LHCN-M2 (cell line): ENCODE results near the gene HIP1. TPM values are rescaled to one million over a fixed set of nuclear protein-coding genes. Genes with fewer than 3 reads are reported as not detected.
"Not testable (repeated sequence)": the region's sequence is repeated elsewhere in the genome, so short reads cannot be mapped to it uniquely, and the experiment has no call there.

Source experiments
- DNase-seq: peaks from one replicate; pipeline ENCODE4 v3.0.0-alpha.2; 2012; ENCODE audit warnings: low read depth
- total RNA-seq: library from RNA; depleted of rRNA; stranded (reverse); fragments of >200 nt; gene quantifications from 2 replicates; pipeline ENCODE4 v1.2.3, GENCODE V29; 2014; rRNA removed

Gene HIP1
- total RNA-seq, 1 experiment from 2014 or later: 22.4 TPM

DNA sequence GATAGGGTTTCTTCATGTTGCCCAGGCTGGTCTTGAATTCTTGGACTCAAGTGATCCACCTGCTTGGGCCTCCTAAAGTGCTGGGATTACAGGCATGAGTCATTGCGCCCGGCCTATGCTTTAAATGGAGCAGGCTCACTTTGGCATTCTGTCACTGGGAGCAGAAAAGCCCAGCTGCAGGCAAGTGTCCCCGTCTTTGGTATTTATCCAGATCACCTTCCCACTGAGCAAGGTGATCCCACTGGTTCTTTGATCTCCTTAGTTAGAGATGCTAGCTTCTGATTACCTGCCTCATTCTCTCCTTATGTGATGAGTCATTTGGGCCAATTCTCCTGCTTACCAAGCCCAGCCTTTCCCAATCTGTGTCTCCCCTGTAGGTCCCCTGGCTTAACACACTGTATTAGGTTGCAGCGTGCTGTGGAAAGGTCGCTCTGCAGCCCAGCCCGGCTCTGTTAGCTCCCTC lies 207.4 kb downstream of the HIP1 start:
- peak; percentile 60 for DNase-seq

DNA sequence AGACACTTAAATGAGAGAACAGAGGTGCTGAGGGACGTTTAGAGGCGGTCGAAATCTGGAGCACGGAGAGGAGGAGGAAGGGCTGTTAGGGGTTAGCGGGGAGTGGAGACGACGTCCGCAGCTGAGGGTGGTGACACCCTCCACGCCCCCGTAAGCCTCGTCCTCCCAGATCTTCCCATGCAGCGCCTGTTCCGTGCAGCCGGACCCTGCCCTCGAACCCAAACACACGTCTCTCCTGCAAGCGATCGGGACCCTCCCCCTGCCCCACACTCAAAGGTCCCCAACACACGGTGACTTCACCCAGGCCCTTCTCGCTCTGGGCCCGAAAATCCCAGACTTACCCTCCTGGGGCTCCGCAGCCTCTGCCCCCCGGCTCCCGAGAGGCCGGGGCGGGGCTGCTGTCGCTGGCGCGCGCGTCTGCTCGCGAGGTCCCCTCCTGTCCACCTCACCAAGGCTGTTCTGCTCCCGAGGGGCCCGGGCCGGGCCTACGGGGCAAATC lies 211.5 kb downstream of the HIP1 start:
- DNase-seq: not testable (repeated sequence)

DNA sequence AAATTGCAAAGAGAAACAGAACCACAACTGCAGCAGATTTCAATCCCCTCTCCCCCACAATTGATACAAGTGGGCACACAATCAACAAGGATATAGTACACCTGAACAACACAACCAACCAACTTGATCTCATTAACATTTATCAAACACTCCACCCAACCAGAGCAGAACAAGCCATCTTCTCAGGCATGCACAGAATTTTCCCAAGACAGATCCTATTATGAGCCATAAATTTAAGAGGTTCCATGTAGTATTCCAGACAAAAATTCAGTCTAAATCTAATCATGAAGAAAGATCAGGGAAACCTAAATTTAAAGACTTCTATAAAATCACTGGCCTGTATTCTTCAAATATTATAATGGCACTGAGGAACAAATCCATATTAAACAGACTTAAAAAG lies 217.0 kb downstream of the HIP1 start:
- not testable (repeated sequence) for DNase-seq

DNA sequence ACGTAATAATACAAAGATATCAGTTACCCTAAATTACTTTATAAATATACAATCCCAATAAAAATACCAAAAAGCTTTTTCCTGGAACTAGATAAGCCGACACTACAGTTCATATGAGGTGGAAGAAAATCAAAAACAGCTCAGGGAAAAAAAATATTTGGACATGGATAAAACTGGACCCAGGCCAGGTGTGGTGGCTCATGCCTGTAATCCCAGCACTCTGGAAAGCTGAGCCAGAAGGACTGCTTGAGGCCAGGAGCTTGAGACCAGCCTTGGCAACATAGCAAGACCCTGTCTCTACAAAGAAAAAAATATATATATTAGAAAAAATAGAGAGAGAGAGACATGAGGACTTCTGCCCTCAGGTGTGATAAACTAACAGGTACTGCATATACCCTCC lies 219.9 kb downstream of the HIP1 start:
- not testable (repeated sequence) for DNase-seq

DNA sequence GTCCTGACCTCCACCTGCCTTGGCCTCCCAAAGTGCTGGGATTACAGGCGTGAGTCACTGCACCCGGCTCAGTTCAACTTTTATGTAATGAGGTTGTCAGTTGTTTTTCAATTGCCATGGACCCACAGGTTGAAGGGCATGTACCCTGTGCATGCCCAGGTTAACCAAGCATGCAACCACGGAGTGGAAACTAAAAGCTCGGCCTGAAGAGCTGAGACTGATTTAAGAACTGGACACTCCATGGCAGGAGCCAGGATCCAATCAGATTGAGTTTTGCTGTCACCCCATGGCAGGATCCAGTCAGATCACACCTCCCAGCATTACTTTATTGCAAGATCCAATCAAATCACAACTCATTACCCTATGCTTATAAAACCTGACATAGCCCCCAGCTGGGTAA lies 229.7 kb downstream of the HIP1 start:
- DNase-seq: not testable (repeated sequence)

DNA sequence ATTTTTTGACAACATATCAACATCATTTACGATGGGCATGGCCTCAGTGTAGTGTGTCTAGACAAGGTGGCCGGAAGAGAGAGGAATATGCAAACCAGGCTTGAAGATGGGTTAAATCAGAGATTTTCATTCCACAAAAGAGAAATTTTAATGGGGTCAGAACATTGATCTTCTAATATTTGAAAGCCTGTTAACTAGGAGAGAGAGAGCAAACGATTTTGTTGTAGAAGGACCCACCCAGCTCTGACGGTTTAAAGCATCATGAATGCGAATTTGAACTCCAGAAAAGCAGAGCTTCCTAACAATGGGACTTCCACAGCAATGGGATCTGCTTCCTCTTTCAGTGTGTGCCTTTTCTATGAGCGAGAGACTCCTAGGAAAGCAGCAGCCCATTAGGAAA lies 246.7 kb downstream of the HIP1 start, which contains the start of gene SPDYE5:
Gene SPDYE5, plus strand, starts transcription at position 301 of the 400 bp plus-strand sequence. CDS start 1,728 bp downstream, outside the sequence.
- DNase-seq: not testable (repeated sequence)

DNA sequence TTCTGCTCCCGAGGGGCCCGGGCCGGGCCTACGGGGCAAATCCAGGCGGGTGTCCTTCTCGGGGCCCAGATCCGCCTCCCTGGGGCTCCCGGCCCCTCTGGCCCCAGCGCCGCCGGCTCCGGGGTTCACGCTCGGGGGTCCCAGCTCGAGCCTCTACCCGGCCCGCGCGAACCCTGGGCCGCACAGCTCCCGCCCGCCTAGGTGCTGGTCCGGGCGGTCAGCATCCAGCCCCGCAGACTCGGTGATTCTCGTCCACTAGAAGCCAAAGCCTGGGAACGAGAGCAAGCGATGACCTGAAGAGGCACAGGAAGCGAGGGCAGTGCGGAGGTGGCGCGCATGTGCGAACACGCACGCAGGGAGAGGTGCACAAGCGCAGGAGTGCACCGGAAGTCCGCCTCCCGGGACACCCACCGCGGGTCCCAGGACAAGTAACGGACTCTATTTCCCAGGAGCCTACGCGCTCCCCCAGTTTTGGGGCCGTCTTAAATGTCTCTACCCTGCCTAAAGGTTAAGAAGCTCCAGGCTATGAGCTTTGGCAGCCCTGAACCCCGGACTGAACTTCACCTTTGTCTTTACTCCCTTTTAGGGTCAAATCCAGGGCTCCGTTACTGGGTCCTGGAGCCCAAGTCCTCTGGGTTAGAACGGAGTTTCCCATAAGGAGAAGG lies 252.6 kb downstream of the HIP1 start, which contains the start of gene POM121C:
Gene POM121C, minus strand, starts transcription at position 321 of the 665 bp plus-strand sequence. CDS start 44,803 bp downstream, outside the sequence.
- peak; percentile 94 for DNase-seq

DNA sequence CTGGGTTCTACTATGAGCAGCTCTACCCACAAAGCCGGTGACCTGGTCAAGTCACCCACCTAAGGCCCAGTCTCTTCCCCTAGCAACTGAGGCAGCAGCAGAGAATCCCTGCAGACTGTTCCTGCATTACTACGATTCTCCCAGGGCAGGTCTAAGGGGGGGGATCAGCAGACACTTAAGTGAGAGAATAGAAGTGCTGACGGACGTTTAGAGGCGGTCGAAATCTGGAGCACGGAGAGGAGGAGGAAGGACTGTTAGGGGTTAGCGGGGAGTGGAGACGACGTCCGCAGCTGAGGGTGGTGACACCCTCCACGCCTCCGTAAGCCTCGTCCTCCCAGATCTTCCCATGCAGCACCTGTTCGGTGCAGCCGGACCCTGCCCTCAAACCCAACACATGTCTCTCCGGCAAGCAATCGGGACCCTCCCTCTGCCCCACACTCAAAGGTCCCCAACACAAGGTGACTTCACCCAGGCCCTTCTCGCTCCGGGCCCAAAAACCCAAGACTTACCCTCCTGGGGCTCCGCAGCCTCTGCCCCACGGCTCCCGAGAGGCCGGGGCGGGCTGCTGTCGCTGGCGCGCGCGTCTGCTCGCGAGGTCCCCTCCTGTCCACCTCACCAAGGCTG lies 253.3 kb downstream of the HIP1 start:
- DNase-seq: peak; percentile 5

Other genes with a start within 250 kb of the HIP1 start
- not detected in 2 replicates for gene SPDYE5, start 246.6 kb downstream of the HIP1 start, total RNA-seq
- 3.9 TPM in 1 of 2 replicates, not detected in the other for gene CCL26, start 33.3 kb upstream of the HIP1 start, total RNA-seq
- gene CCL24, start 74.9 kb upstream of the HIP1 start, total RNA-seq: not detected in 2 replicates
- gene RHBDD2, start 140.1 kb upstream of the HIP1 start, total RNA-seq: 90.6 and 91.0 TPM in 2 replicates
- 97.7 and 122 TPM in 2 replicates for gene POR, start 176.2 kb upstream of the HIP1 start, total RNA-seq